SK-N-SH (cell line): ENCODE data around the gene CTAG1A. TPM values are rescaled to one million over a fixed set of nuclear protein-coding genes. Genes with fewer than 3 reads are reported as not detected.
A peak's percentile ranks its signal among the peaks of the same experiment; 100 is the strongest.

Experiments used
- CTCF ChIA-PET: fragments of 300-600, 350-600 bp; formaldehyde crosslinking; extraction: SDS; loops from one replicate; lab custom pipeline; 2021; lab: Yijun Ruan, JAX
- POLR2A ChIA-PET: fragments of 350-600 bp; sonication (Branson Sonifier 250); formaldehyde crosslinking; extraction: SDS; loops from one replicate; lab custom pipeline; 2020; ENCODE audit warnings: antibody characterized with exemption, inconsistent platforms; lab: Yijun Ruan, JAX
- DNase-seq: peaks from one replicate; pipeline ENCODE4 v3.0.0; 2012
- H2AFZ ChIP-seq: fragments of 200-600 bp; sonication (generic); 2 replicates; pipeline ENCODE4 v1.8.1; 2016; ENCODE audit warnings: antibody characterized with exemption, mild to moderate bottlenecking, low read depth
- H3F3A ChIP-seq: fragments of 200-600 bp; sonication (generic); replicated peaks from 2 replicates; pipeline ENCODE3; 2016; ENCODE audit warnings: antibody characterized with exemption, mild to moderate bottlenecking; ENCODE audit not compliant: insufficient read depth
- H3K27ac ChIP-seq, 2 experiments: fragments of 200-500 bp in 1 of 2; fragments of 200-600 bp in 1 of 2; sonication (Bioruptor generic) in 1 of 2; sonication (generic), shearing (Covaris generic) in 1 of 2; 2 replicates each; pipeline versions ENCODE4 v1.5.1 to v1.6.1; 2014 to 2016; ENCODE audit warnings: low read depth in 2 of 2, inconsistent platforms in 1 of 2, low read length in 1 of 2, mild to moderate bottlenecking in 1 of 2, mixed read lengths in 1 of 2
- H3K27me3 ChIP-seq: fragments of 200-600 bp; sonication (generic), shearing (Covaris generic); 2 replicates; pipeline ENCODE4 v1.6.1; 2016; ENCODE audit warnings: mixed run types; ENCODE audit not compliant: insufficient read depth
- H3K36me3 ChIP-seq, 2 experiments: fragments of 200-500 bp in 1 of 2; fragments of 200-600 bp in 1 of 2; sonication (Bioruptor generic) in 1 of 2; sonication (generic) in 1 of 2; replicated peaks in 1 of 2; 2 replicates each; pipeline versions ENCODE3 to v1.5.1; 2014 to 2016; ENCODE audit warnings: low read length in 1 of 2, mild to moderate bottlenecking in 1 of 2; ENCODE audit not compliant: insufficient read depth in 2 of 2, control insufficient read depth in 1 of 2
- H3K4me1 ChIP-seq, 2 experiments: fragments of 200-500 bp in 1 of 2; fragments of 200-600 bp in 1 of 2; sonication (Bioruptor generic) in 1 of 2; sonication (generic), shearing (Covaris generic) in 1 of 2; 2 replicates each; pipeline versions ENCODE4 v1.5.1 to v1.6.1; 2014 to 2016; ENCODE audit warnings: low read depth in 1 of 2, low read length in 1 of 2, mixed run types in 1 of 2; ENCODE audit not compliant: insufficient read depth in 2 of 2, control insufficient read depth in 1 of 2
- H3K4me2 ChIP-seq: fragments of 200-600 bp; sonication (generic), shearing (Covaris generic); 2 replicates; pipeline ENCODE4 v1.6.1; 2017; ENCODE audit warnings: mixed run types
- H3K4me3 ChIP-seq, 2 experiments: fragments of 200-500 bp in 1 of 2; fragments of 200-600 bp in 1 of 2; sonication (Bioruptor generic) in 1 of 2; sonication (generic), shearing (Covaris generic) in 1 of 2; 2 replicates each; pipeline versions ENCODE4 v1.5.1 to v1.8.1; 2014 to 2016; ENCODE audit warnings: low read depth in 2 of 2, inconsistent platforms in 1 of 2, low read length in 1 of 2, mild to moderate bottlenecking in 1 of 2, mixed read lengths in 1 of 2, moderate library complexity in 1 of 2
- H3K79me2 ChIP-seq: fragments of 200-600 bp; sonication (generic); 2 replicates; pipeline ENCODE4 v1.8.1; 2017; ENCODE audit warnings: mild to moderate bottlenecking; ENCODE audit not compliant: insufficient read depth
- H3K9ac ChIP-seq: fragments of 200-600 bp; sonication (generic); 2 replicates; pipeline ENCODE4 v1.6.1; 2017; ENCODE audit warnings: mixed run types
- H3K9me2 ChIP-seq: fragments of 200-600 bp; sonication (generic); 2 replicates; pipeline ENCODE4 v1.6.1; 2017; ENCODE audit warnings: mixed run types
- H3K9me3 ChIP-seq: fragments of 200-600 bp; sonication (generic); 2 replicates; pipeline ENCODE4 v1.6.1; 2017; ENCODE audit warnings: mixed run types, mild to moderate bottlenecking, moderate library complexity
- H4K20me1 ChIP-seq: fragments of 200-600 bp; sonication (generic); 2 replicates; pipeline ENCODE4 v1.6.1; 2017; ENCODE audit warnings: mild to moderate bottlenecking, mixed run types; ENCODE audit not compliant: insufficient read depth
- CHD2 ChIP-seq: fragments of 150-350 bp; IDR thresholded peaks from 2 replicates; pipeline ENCODE4 v1.6.1; 2018; ENCODE audit warnings: low read length; ENCODE audit not compliant: partially characterized antibody
- CTCF ChIP-seq: fragments of 200-600 bp; sonication (generic); IDR thresholded peaks from 2 replicates; pipeline ENCODE4 v1.6.1; 2017; ENCODE audit warnings: antibody characterized with exemption, mild to moderate bottlenecking, moderate library complexity
- ELF1 ChIP-seq: IDR thresholded peaks from 2 replicates; pipeline ENCODE4 v1.4.0; 2012
- EZH2phosphoT487 ChIP-seq: fragments of 200-600 bp; sonication (generic); IDR thresholded peaks from 2 replicates; pipeline ENCODE4 v1.6.1; 2017; ENCODE audit warnings: low read depth, mixed run types, mild to moderate bottlenecking, antibody characterized with exemption, moderate library complexity, borderline replicate concordance
- FOSL2 ChIP-seq: IDR thresholded peaks from 2 replicates; pipeline ENCODE4 v1.4.0; 2012; ENCODE audit warnings: low read depth, mild to moderate bottlenecking, moderate library complexity, borderline replicate concordance
- GABPA ChIP-seq: IDR thresholded peaks from 2 replicates; pipeline ENCODE4 v1.4.0; 2012; ENCODE audit warnings: low read depth, mild to moderate bottlenecking
- GATA2 ChIP-seq: sonication (generic); formaldehyde crosslinking; IDR thresholded peaks from 2 replicates; pipeline ENCODE4 v1.5.0; 2020; ENCODE audit warnings: mild to moderate bottlenecking, missing genetic modification reagents
- MXI1 ChIP-seq: IDR thresholded peaks from 2 replicates; pipeline ENCODE4 v1.6.1; 2012; ENCODE audit warnings: mild to moderate bottlenecking, low read depth, low read length, improper control_type of control experiment
- NRF1 ChIP-seq: IDR thresholded peaks from 2 replicates; pipeline ENCODE4 v1.6.1; 2012; ENCODE audit warnings: low read depth, mild to moderate bottlenecking, low read length
- POLR2AphosphoS5 ChIP-seq: IDR thresholded peaks from 2 replicates; pipeline ENCODE4 v1.6.1; 2012; ENCODE audit warnings: low read depth, low read length
- RFX5 ChIP-seq: IDR thresholded peaks from 2 replicates; pipeline ENCODE4 v1.6.1; 2012; ENCODE audit warnings: mild to moderate bottlenecking, improper control_type of control experiment, low read length
- RXRA ChIP-seq: IDR thresholded peaks from 2 replicates; pipeline ENCODE4 v1.4.0; 2012; ENCODE audit warnings: low read depth, mild to moderate bottlenecking, borderline replicate concordance
- TAF1 ChIP-seq: IDR thresholded peaks from 2 replicates; pipeline ENCODE4 v1.6.1; 2012; ENCODE audit warnings: low read depth, mild to moderate bottlenecking, low read length, moderate library complexity, borderline replicate concordance
- TCF12 ChIP-seq: IDR thresholded peaks from 2 replicates; pipeline ENCODE4 v1.4.0; 2012
- USF2 ChIP-seq: fragments of 150-350 bp; IDR thresholded peaks from 2 replicates; pipeline ENCODE4 v1.6.1; 2017; ENCODE audit warnings: antibody characterized with exemption, low read length, low read depth, borderline replicate concordance
- YY1 ChIP-seq: IDR thresholded peaks from 2 replicates; pipeline ENCODE4 v1.4.0; 2012; ENCODE audit warnings: low read depth, mild to moderate bottlenecking
- WGBS: methylation state at CpG from one replicate; pipeline ENCODE4 v1.1.6; 2017; ENCODE audit warnings: low lambda C conversion rate; 5-methylcytosine and 5-hydroxymethylcytosine counted together
- polyA plus RNA-seq, 3 experiments: library from polyadenylated mRNA; depleted of rRNA; stranded (reverse); fragments of >200 nt; gene quantifications; 2 replicates each; pipeline ENCODE4 v1.2.3, GENCODE V29; 2012
- TF ChIP-seq, protein P1 (sequence below): IDR thresholded peaks from 2 replicates; pipeline ENCODE4 v1.4.0; 2012; ENCODE audit warnings: low read depth, borderline replicate concordance

The CTAG1A gene
- polyA plus RNA-seq, 1 of the 3 experiments (the other 2 are of a cell fraction): not detected

DNA sequence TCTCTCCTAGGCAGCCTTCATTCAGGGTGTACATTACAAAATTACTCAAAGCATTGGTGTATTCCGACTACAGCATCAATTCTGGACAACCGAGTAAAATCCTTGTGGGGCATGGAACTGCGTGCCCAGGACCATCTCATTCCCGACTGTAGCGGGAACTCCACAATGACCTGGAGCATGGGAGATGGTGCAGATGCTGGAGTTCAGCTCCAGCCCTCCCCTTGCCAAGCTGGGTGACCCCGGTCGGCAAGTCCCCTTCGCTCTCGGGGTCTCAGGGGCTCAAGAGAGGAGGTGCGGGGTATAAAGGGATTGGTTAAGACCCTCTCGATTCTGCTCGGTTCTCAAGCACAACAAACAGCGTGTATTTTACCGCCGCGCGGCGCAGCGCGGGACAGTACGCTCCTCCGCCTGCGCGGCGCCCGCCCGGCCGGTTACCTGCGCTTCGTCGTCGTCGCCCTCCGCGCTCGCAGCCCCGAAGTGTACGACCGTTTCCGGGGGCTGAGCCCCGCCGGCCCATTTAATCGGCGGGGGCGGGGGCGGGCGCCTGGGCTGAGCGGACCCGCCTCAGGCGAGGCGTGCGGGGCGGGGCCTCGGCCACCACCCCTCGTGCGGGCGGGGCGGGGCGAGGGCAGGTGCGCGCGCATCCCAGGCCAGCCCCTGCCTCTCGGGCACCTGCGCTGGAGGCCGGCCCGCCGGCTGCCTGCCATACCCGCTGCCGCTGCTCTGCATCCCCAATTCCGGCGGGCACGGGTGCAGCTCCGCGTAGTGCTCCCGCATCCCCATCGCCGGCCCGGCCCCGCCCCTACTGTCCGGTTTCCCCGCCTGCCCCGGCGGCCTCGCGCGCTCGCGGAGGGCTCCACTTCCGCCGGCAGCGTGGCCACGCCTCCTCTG lies 38.3 kb upstream of the CTAG1A start, which contains the start of gene G6PD:
TSS of gene G6PD (minus strand) at position 493 of the 891 bp plus-strand sequence. CDS start 691 bp downstream, outside the sequence.
- peak within 1 kb of the TSS; percentile 94 for H3K27ac ChIP-seq
- peak within 1 kb of the TSS; percentile 77 for H3K9ac ChIP-seq
- no peak for TF ChIP-seq EZH2phosphoT487
- TF ChIP-seq NRF1: peak; percentile 16; the same call in 1 of the 2 replicates
- TF ChIP-seq RFX5: no peak
- no peak for TF ChIP-seq YY1
- TF ChIP-seq POLR2AphosphoS5: peak; percentile 43
- no peak for TF ChIP-seq FOSL2
- TF ChIP-seq RXRA: no peak
- peak; percentile 41; the same call in 1 of the 2 replicates for TF ChIP-seq MXI1
- no peak for TF ChIP-seq CTCF
- H2AFZ ChIP-seq: no peak within 1 kb of the TSS
- H3K4me3 ChIP-seq: peak within 1 kb of the TSS; percentile 68 to 70
- WGBS: 65% methylated on average over 45 of the region's 92 CpGs
- peaks cover 12% of the 10 kb centered on the region; the same call in 1 of the 2 replicates for H3K27me3 ChIP-seq
- H3K9me2 ChIP-seq: no peaks in the 10 kb centered on the region
- ChIA-PET POLR2A (interaction anchor here (0.5 to 0.9 kb wide), 2 partner anchors 19 to 127 kb away, joined by 3 to 5 read pairs; no protein-coding TSS in a partner anchor), CTCF (interaction anchor here (0.8 to 1.2 kb wide), 3 partner anchors 11 to 115 kb away, joined by 3 to 5 read pairs (median 5); no protein-coding TSS in a partner anchor)
- peaks cover 12% of the 10 kb centered on the region in 2 experiments; a peak in 3 of 4 replicates for H3K4me1 ChIP-seq
- H3K4me2 ChIP-seq: peak within 1 kb of the TSS; percentile 82
- peaks cover 60% of the 10 kb centered on the region for H3K79me2 ChIP-seq
- H3K36me3 ChIP-seq: no peaks in the 10 kb centered on the region
- DNase-seq: peak; percentile 95
- H4K20me1 ChIP-seq: peaks cover 2% of the 10 kb centered on the region; the same call in 1 of the 2 replicates
- H3K9me3 ChIP-seq: no peaks in the 10 kb centered on the region
- H3F3A ChIP-seq: peaks cover 6% of the 10 kb centered on the region

DNA sequence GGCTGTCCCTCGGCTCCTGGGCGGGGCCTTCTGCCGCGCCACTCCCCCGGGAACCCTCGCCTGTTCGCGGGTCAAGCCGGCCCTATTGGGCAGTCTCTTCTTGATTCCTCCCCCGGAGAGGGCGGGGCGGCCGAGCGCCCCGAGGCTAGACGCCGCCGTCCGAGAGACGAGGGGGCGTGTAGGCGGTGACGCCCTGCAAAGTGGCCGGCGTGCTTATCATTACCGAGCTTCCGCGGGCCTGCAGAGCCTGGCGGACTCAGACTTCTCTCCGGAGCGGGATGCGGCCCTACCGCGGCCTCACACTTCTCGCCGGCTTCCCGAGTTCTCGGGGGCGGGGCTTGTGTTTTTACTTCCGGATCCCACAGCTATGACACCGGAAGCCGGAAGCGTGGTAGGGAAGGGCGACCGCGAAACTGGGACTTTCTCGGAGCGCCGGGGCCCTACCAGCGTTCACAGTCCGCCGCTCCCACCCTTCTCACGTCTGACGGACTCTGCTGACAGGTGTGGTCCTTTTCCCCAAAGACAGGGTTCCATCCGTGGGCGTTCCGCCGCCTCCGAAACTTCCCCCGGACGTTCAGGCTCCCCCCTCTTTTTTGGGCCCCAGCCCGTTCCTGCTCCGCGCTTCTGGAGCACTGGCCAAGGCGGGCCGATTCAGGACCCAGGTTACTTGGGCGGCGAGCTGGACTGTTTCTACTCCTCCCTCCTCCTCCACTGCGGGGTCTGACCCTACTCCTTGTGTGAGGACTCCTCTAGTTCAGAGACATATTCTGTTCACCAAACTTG lies 37.5 kb upstream of the CTAG1A start, which contains the start of gene IKBKG:
TSS of gene IKBKG (plus strand) at position 376 of the 783 bp plus-strand sequence. CDS start 4,383 bp downstream, outside the sequence.
- TF ChIP-seq CHD2: peak; percentile 94
- TF ChIP-seq GABPA: peak; percentile 92
- TF ChIP-seq TAF1: peak; percentile 56; the same call in 1 of the 2 replicates
- TF ChIP-seq ELF1: peak; percentile 96
- TF ChIP-seq, protein P1, sequence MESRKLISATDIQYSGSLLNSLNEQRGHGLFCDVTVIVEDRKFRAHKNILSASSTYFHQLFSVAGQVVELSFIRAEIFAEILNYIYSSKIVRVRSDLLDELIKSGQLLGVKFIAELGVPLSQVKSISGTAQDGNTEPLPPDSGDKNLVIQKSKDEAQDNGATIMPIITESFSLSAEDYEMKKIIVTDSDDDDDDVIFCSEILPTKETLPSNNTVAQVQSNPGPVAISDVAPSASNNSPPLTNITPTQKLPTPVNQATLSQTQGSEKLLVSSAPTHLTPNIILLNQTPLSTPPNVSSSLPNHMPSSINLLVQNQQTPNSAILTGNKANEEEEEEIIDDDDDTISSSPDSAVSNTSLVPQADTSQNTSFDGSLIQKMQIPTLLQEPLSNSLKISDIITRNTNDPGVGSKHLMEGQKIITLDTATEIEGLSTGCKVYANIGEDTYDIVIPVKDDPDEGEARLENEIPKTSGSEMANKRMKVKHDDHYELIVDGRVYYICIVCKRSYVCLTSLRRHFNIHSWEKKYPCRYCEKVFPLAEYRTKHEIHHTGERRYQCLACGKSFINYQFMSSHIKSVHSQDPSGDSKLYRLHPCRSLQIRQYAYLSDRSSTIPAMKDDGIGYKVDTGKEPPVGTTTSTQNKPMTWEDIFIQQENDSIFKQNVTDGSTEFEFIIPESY: peak; percentile 93
- TF ChIP-seq RFX5: no peak
- 0 out of 2 replicates have a peak, but pooled peaks have one; percentile 3 for TF ChIP-seq POLR2AphosphoS5
- no peak for TF ChIP-seq TCF12
- TF ChIP-seq GATA2 (CRISPR knock-in tag): no peak
- no peak for TF ChIP-seq USF2
- WGBS: 33% methylated on average over 24 of the region's 69 CpGs
- Histone ChIP-seq H3K9ac (peak within 1 kb of the TSS; percentile 77), H3K79me2 (peaks cover 67% of the 10 kb centered on the region), H3F3A (peaks cover 6% of the 10 kb centered on the region), H3K27me3 (peaks cover 17% of the 10 kb centered on the region), H3K4me2 (peak within 1 kb of the TSS; percentile 82), H3K9me2 (no peaks in the 10 kb centered on the region), H3K9me3 (no peaks in the 10 kb centered on the region), H4K20me1 (peaks cover 8% of the 10 kb centered on the region; the same call in 1 of the 2 replicates), H3K4me3 (peak within 1 kb of the TSS; percentile 68 to 70), H3K27ac (peak within 1 kb of the TSS; percentile 94), H3K36me3 (no peaks in the 10 kb centered on the region), H3K4me1 (peaks cover 6 to 7% of the 10 kb centered on the region in 2 experiments; a peak in 3 of 4 replicates), H2AFZ (no peak within 1 kb of the TSS)
- POLR2A ChIA-PET: interaction anchor here (0.5 to 0.9 kb wide), 2 partner anchors 20 to 128 kb away, joined by 3 to 5 read pairs; no protein-coding TSS in a partner anchor
- CTCF ChIA-PET: interaction anchor here (1.2 kb wide), 2 partner anchors 11 to 116 kb away, joined by 3 to 5 read pairs; no protein-coding TSS in a partner anchor
- peak; percentile 93 for DNase-seq
